Activated T-cell treated with anti-CD3 and anti-CD28 coated beads, Interleukin-2, amount 50 U/mL, for 1 hour (primary cell): ENCODE measurements around the gene PCDH9.

Experiments used
- DNase-seq: peaks from one replicate; pipeline ENCODE4 v3.0.0-alpha.2; 2020

The PCDH9 gene

GRCh38 chr13:66414066-66414800 is 815.9 kb downstream of the PCDH9 start:
- no peak for DNase-seq

- DNase-seq = no peak
These were observed 819.8 kb downstream of the PCDH9 start for GRCh38 chr13:66410314-66410713.

DNA sequence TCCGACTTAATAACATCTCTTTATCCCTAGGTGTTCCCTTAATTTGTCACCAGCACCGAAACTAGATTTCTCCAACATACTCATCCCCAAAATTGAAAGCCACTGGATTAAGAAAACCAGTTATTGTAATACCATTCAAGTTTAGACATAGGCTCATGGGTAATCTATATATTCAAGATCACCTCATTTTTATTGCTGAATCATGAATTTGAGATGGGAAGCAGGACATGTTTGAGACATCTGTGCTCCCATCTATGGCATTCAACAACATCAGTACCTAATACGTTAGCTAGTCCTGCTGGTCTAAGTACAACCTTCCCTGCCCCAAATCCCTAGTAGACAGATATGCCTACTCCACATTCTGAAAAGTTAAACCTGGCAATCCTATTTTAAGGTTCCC is 820.6 kb downstream of the PCDH9 start:
- no peak for DNase-seq

- DNase-seq = no peak
These were observed 823.0 kb downstream of the PCDH9 start for GRCh38 chr13:66407128-66407527.

DNA sequence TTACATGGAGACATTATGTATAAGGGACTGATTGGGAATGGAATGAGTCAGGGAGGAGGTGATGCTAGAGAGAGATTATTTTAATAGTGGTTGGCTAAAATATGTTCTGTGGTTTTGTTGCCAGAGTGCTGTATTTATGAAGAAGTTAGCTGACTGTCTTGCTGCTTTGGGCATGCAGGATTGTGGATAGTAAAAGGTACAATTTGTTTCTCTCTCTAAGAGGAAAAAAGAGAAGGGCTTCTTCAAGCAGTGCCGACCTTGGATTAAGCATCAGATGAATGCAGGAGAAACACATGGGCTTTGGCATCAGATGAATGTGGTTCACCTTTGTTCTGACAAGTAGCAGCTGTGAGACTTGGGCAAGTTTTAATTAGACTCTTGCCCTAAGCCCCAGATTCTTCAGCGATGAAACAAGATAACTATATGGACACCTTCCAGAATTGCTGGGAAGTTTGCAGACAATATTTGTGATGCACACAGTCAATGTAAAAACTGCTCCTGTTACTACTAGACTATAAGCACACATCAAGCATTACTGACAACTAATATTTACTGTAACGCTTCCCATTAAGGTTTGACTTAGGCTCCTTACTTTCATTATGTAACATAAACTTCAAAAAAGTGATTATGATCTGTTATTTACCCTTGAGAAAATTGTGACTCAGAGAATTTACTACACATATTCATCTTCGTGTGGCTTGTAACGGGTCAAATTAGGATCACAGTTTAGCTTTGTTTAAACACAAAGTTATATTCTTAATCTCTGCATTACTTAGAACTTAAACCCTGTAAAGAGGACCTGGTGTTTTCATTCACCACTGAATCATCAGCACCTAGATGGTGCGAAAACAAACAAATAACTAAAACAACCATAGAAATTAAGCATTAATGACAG is 824.0 kb downstream of the PCDH9 start:
- DNase-seq = no peak

GRCh38 chr13:66402546-66402945 is 827.6 kb downstream of the PCDH9 start:
- no peak for DNase-seq

- DNase-seq = no peak
These were observed 828.1 kb downstream of the PCDH9 start for GRCh38 chr13:66402066-66402465.

- DNase-seq = no peak
These were observed 829.8 kb downstream of the PCDH9 start for GRCh38 chr13:66400292-66400691.

- DNase-seq = no peak
These were observed 830.3 kb downstream of the PCDH9 start for GRCh38 chr13:66399873-66400272.

- no peak for DNase-seq
These were observed 833.0 kb downstream of the PCDH9 start for GRCh38 chr13:66397133-66397532.

DNA sequence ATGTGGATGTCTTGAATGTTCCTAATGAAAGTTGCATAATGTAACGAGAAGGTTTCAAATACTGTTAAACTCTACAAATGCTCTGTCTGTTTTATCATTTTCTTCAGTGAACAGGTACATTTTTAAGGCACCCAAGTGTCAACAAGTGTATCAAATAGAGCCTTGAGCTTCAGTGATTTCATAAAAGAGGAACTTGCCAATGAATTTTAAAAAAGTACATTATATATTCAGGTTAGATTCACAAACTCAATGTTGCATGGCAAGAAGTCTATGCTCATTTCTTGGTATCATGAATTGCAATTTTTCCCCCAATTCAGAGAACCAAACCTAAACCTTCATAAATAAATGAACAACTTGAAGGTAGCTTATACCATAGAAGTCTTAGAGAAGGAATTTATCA is 838.8 kb downstream of the PCDH9 start:
- no peak for DNase-seq

- no peak for DNase-seq
These were observed 851.2 kb downstream of the PCDH9 start for GRCh38 chr13:66378894-66379293.

DNA sequence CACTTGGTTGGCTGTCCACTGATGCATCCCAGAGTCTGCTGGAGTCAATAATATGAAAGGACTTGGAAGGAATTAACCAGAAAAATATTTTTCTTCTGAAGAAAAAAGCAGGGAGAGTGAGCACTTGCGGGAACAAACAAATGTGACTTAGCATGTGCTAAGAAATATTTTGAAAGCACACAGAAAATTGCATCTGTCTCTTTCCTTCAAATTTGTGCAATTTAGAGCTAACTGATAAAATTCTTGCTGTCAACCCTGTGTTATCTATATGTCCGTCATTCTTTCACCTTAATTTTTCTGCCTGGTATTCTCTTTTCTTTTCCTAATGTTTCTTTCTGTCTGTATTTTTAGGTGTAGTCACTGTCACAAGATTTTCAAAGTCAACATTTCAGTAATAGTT is 852.6 kb downstream of the PCDH9 start:
- no peak for DNase-seq

DNA sequence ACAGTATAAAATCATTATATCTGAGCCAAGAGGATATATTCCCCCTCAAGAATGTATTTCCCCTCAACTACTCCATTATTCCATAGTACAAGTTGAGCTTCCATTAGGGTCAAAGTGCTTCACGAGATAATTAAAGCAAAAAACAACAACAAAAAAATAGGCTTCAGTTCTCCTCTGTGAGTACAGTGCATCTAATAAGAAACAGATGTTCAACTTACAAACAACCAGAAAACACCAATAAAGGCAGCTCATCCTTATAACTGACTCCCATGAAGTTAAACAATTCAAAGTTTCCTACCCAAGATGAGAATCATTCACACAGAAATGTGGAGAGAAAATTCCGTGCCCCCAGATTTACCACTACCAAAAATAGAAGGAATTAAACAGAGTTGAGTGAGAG is 854.4 kb downstream of the PCDH9 start:
- no peak for DNase-seq

- DNase-seq = no peak
These were observed 860.5 kb downstream of the PCDH9 start for GRCh38 chr13:66369666-66370065.

GRCh38 chr13:66367356-66367755 is 862.8 kb downstream of the PCDH9 start:
- DNase-seq = no peak

GRCh38 chr13:66365101-66365500 is 865.0 kb downstream of the PCDH9 start:
- no peak for DNase-seq

GRCh38 chr13:66364346-66364745 is 865.8 kb downstream of the PCDH9 start:
- DNase-seq = no peak

DNA sequence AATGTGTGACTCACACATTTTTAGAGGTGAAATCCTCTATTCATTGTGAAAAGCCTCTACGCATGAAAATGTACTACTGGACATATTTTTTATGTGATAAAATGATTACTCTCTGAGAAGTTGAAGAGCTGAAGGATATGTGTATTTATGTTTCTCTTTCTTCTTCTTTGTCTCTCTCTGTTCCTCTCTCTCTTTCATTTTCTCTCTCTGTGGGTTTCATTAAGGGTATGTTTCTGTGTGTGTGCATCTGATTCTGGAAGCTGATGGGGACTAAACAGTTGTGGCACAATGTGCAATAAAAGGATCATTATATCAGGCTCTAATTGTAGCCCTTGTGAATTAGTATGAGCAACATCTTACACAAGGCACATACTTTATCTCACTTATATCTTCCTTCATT is 867.7 kb downstream of the PCDH9 start:
- DNase-seq = no peak

- DNase-seq = no peak
These were observed 870.1 kb downstream of the PCDH9 start for GRCh38 chr13:66359910-66360552.

DNA sequence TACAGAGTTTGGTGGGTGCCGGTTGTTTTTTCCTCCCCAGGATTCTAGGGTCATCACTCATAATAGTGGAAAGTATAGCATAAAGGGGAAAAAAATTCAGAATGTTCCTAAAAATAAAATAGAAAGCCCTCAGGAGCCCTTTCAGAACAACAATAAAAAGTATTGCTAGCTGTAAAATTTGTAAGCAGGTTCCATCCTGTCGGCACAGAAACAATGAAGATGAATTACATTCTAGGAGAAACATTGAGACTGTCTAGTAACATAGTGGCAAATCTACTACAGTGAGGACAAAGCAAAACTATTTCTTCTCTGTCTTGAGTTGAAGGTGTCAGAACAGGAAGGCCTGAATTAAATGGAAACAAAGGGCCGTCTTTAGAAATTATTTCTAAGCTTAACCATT is 870.7 kb downstream of the PCDH9 start:
- no peak for DNase-seq

DNA sequence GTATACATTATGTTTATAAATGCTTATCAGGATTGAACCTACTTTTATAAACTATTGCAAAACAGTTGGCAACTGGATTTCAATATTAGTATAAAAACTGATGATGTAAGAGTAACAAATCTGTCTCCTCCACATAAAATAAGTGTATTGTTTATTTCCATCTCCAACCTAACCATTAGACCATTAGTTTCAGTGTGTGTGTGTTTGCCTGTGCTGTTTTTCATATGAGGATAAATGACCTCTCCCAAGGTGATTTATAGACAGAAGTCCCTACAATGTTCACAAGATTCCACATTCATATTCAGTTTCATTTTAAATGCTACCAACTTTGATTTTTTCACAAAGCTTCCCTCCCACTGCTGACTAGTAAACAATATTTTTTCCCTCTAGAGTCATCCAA is 871.6 kb downstream of the PCDH9 start:
- no peak for DNase-seq

DNA sequence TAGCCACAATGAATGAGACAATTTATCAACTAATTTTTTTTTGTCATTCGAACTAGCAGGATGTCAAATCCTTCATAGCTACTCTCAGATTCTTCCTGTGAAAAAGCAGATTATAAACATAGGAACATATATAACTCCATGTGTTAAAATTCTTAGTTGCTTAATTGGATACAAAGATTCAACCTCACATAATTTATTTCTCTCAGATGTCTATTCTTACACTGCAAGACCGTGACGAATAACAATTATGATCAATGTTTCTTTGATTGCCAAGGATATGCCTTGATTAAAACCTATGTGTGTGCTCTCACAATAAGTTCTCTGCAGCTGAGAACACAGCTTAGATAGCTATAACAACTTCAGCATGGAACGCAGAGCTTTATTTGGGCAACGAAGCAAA is 872.7 kb downstream of the PCDH9 start:
- no peak for DNase-seq
